ENCODE results near the gene FOSL1.

- TF ChIP-seq CTCF (IDR thresholded peaks at IDR 0.05) = no peak
- TF ChIP-seq POLR2A (IDR thresholded peaks at IDR 0.05) = no peak
These were observed 3.5 kb upstream of the FOSL1 start for GRCh38 chr11:65903715-65904114.
